ENCODE results near the gene PDHX.
A peak's percentile ranks its signal among the peaks of the same experiment; 100 is the strongest.
"Not testable (repeated sequence)": the region's sequence is repeated elsewhere in the genome, so short reads cannot be mapped to it uniquely, and the experiment has no call there.

The PDHX gene

DNA sequence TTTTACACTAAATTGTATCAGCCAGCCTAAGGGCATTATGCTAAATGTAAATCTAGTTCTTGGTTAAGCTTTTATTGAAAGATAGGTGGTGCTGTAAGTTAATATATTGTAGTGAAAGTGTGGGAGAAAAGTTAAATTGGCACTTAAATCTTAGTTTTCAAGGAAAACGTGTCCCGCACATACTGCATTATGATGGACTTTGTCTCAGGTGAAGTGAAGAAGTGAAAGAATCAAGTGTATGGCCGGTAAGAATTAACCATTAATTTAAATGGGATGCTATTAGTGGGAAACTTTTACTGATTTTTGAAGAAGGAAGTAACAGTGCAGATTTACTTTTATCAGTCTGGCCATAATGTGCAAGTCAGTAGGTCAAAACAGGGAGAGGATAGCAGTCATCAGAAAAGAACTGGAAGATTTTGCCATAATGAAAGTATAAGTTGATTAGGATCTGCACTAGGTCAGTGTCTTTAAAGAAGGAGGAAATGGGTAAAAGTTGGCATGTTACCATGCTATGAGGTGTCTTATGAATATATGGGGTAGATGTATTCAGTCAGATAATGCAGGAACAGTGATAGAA, 81.6 kb downstream of the PDHX start:
- DNase-seq, result peak; percentile 37

DNA sequence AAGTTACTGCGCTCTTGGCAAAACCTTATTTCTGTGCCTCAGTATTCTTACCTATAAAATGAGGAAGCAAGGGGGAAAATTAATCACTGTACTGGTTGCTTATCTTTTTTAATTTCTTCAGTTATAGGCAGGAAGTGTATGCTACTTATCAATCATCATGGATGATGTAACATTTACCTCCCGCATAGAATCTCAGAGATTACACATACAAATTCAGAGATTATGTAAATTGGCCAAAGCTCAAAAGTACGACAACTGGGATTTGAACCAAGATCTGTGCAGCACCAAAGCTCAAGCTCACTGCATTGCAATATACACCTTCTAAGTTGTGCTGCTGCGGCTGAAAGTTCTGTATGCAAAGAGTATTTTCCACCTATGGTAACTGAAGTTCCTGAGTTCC, 83.0 kb downstream of the PDHX start:
- DNase-seq, result no peak

- no peak for DNase-seq
These were observed 86.8 kb downstream of the PDHX start for GRCh38 chr11:35003186-35003585.

GRCh38 chr11:35003658-35004057, 87.2 kb downstream of the PDHX start:
- no peak for DNase-seq

DNA sequence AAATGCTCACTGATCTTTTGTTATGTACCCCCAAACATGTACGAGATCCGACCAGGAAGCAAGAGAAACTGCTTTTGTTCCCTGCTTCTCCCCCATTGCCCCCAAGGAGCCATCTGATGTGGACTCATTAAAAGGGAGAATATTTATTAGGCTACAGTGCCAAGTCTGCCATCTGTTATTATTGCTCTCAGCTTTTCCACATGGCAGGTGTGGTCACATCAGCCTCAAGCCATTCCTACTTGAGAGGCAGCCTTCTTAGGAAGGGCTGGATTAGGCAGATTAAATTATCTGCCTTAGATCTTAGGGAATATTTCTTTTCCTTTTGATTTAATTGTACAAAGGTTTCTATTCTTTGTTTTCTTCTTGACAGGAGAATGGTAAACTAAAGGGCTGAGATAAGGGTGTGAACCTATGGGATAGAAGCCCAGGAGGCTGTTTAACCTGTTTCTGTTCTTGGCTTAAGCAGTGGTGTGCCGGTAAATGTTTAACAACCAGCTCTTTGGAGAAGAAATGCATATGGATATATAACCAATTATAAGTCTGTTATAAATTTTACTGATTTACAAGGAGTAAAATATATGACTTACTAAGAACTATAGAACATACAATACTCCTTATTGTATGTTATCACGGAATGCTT, 88.8 kb downstream of the PDHX start:
- DNase-seq, result no peak

DNA sequence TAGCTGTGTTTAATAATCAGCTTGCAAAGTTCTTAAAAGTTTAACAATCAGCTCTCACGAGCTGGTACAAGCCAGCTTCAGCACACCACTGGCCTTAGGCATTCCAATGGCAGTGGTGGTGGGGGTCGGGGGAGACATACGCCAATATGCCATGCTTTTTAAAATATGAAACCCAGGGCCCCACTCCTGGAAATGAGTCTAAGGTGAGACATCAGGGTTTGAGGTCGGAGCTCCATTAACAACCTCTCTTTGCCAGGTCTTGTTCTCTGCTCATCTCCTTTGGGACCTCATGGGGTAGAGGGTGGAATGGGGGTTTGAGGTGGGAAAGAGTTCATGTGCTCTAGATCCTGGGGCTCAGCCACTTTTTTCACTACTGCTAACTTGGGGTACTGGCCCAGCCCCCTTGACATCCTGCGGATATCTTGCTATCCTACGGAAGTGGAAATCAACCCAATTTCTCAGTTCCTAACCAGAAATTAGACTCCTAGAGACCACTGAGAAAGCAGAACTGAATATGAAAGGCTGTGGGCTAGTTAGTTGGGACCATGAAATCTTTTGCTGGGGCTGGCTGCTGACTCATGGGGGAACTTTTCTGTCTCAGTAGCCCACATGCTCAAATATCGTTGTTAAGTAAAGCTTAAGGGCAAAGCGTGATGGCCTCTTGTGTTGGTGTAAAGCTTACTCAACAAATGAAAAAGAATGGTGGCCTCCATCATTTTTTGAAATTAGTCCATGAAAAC, 90.1 kb downstream of the PDHX start:
- DNase-seq, result peak; percentile 45

DNA sequence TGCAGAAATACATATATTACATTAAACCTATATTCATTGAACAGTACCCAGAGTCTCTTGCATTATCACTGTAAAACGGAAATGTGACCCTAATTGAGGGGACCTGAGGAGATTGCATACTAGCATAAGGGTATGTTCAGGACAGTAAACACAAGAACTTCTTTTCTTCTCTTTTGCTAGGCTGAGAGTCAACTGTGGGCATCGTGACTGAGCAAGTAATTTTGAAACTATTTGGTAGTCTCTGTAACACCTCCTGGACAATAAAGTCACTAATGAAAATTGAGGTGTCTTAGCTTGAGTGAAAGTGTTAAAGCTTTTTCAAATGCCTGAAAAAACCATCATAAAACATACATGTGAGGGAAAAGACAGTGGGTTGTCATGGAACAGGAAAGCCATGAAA, 90.9 kb downstream of the PDHX start:
- DNase-seq, result no peak

GRCh38 chr11:35009191-35009943, 92.9 kb downstream of the PDHX start:
- DNase-seq, result no peak

GRCh38 chr11:35009944-35010342, 93.5 kb downstream of the PDHX start:
- no peak for DNase-seq

GRCh38 chr11:35010654-35011053, 94.2 kb downstream of the PDHX start:
- DNase-seq, result no peak

DNA sequence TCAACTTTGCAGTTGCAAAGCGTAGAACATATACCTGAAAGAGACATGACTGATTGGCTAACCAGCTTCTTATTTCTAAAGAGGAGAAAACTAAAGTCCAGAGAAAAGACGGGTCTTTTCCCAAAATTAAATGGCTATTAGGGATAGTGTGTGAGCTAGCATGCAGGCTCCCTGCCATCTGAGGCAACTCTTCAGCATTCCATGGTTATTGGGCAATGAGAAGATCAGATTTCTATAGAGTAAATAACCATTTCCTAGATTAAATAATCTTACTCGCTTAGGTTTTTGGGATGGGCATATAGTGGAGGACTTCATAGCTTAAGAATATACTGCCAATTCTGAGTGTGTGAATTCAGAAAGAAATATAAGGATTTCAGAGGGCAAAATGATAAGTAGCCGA, 95.0 kb downstream of the PDHX start:
- DNase-seq, result no peak

DNA sequence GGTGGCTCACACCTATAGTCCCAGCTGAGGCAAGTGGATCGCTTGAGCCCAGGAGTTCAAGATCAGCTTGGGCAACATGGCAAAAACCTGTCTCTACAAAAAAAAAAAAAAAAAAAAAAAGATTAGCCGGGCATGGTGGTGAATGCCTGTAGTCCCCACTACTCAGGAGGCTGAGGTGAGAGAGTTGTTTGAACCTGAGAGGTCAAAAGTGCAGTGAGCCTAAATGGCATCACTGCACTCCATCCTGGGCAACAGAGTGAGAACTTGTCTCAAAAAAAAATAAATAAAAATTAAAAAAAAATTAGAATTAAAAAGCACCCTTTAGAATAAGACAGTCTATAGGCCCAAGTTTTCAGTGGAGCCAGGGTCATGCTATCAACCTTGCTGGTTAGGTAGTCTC, 95.5 kb downstream of the PDHX start:
- no peak for DNase-seq

DNA sequence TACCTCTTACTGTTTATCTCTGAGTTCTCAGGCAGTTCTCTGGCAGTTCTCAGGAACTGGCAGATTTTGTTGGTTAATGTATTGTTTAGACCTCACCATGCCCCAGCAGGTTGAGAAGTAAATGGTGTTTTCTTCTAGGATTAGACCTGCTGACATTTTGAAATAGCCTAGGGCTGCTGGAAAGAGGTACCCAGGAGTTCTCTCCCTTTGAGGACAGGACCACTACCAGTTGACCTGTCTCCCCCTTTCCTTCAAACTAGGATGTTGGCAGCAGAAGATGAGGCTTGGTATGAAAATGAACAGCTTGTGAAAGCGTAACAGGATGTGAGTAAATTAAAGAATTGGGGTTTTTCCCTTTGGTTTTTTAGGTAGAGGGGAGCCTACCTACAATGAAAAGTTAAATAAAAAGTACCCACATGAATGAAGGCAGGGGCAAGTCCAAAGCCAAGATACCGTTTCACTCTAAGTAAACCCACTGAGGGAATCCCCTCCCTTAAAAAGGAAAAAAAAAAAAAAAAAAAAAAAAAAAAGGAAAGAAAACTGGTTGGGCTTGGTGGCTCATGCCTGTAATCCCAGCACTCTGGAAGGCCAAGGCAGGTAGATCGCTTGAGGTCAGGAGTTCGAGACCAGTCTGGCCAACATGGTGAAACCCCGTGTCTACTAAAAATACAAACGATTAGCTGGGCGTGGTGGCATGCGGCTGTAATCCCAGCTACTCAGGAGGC, 96.2 kb downstream of the PDHX start:
- DNase-seq, result peak; percentile 74

DNA sequence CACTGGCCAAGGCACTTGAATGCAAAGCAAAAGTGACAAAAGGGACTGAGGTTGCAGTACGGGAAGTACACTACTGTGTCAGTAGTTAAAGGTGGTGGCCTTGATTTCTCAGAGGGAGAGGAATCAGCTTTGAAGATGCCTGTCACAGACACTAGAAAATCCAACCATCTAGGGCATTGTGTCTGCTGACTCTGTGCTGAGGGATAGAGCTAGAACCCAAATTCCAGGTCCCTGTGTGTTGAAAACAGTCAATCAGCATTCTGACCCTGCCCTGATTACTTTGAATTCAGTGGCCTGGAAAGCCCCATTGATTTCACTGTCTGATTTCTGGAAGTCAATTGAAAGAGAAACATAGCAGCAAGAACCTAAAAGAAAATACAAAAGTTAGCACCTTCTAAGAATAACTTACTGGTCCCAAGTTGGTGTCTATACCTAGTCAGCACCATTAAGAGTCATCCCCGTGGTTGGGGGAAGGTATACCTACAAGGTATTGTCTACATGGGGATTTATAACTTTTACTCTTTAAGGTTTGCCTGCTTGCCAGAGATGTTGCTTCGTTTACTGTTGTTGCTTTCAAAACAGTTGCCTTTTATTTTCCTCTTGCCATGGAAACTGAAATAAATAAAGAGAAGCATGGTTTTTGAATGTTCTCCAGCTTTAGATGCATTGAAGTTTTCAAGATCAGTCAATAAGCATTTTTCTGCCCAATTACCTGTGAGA, 97.3 kb downstream of the PDHX start:
- peak; percentile 72 for DNase-seq

DNA sequence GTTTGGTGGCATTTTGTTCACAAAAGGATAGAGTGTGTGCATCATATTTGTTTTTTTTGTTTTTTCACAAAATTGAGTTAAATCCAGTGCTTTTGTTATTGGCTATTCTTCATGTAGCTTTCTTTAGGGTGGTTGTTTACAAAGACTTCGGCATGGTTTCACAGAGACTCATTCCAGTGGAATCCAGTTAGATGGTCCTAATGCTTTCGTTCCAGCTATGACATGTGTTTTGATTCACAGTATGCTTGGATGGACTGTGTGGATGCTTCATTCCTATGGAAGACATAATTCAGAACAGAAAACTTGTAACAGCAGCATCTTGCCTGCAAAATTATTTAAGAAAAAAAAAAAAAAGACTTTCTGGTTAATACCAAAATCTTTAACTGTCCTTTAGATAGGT, 97.9 kb downstream of the PDHX start:
- DNase-seq, result no peak

GRCh38 chr11:35015621-35016387, 99.4 kb downstream of the PDHX start:
- DNase-seq, result no peak

DNA sequence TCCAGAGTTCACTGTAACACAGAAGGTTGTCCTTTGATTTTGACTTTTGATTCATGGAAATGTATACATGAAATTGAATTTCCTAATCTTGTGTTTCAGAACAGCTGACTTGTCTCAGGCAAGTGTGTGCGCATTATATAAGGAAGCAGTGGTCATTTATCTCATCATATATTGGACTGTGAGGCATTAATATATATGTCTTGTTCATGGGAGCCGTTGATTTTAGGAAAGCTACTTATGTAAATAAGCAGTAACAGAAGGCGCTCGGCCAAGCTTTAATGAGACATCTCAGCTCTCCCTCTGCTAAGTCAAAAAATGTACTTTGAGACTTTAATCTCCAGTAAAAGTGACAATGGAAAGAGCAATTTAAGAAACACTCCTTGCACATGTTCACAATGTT, 100.5 kb downstream of the PDHX start:
- DNase-seq, result no peak

DNA sequence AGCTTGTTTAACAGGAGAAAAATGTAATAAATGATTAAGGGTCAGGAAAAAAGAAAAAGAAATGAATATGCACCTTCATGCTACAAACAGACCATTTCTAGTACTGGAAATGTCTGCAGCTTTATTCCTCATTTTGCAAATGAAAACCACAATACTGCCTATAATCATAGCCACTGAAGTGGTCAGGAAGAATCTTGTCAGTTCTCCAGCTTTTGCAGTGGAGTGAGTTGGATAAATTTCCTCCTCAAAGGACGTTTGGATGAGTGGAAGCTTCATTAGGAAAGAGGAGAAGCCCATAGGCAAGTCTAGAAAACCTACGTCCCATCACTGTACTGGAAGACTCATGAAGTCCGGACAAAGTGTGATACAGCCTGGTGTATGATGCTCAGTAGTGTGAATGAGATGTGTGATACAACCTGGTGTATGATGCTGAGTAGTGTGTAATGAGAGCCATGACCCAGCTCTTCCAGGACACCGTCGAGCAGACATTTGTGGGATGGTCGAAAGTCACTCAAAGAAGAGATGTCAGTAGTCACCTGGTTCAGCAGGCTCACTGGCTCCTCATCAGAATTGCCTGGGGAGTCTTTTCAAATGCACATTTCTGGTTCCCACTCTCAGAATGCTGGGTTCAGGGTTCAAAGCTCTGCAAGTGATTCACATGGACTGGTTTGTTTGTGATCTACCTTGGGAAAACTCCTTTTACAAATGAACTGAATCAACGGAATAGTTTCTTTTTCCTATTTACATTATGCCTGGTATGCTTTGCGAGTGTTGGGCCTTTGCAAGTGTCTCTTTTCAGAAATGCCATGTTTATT, 101.3 kb downstream of the PDHX start:
- DNase-seq, result no peak

DNA sequence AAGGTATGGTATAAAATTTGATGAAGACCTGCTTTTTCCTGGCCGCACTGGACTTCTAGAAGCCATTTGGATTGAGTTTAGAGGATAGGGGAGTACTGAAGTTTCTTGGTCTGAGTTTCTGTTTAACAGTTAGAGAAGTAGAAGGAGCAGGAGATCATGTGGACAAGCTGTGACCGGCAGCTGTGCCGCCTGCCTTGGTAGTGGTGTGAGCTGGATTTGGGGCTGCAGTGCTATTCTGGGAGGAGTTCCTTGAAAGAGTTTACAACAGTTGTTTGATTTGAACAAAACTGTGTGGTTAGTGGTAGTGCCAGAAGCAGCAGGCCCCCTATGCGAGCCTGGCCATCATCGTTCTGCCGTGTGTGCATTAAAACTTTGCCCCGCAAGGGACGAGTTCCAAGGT, 105.2 kb downstream of the PDHX start:
- no peak for DNase-seq

- DNase-seq, result not testable (repeated sequence)
These were observed 107.5 kb downstream of the PDHX start for GRCh38 chr11:35023940-35024339.

GRCh38 chr11:35028007-35028406, 111.6 kb downstream of the PDHX start:
- DNase-seq, result not testable (repeated sequence)
